Motor neuron (in vitro differentiated cells): Measurements from ENCODE around the gene SPATA25. TPM values are rescaled to one million over a fixed set of nuclear protein-coding genes. Genes with fewer than 3 reads are reported as not detected.
A peak's percentile ranks its signal among the peaks of the same experiment; 100 is the strongest.
"Not testable (repeated sequence)": the region's sequence is repeated elsewhere in the genome, so short reads cannot be mapped to it uniquely, and the experiment has no call there.

Source experiments
- ATAC-seq, 8 experiments: fragments of 200-7000 bp; cut with Tn5 transposase; replicated peaks in 6 of 8; 2 replicates each; pipeline ENCODE4 v1.8.0; 2021; ENCODE audit warnings: mild to moderate bottlenecking in 8 of 8, moderate library complexity in 8 of 8
- H3K27ac ChIP-seq, 2 donors: fragments of 250-450 bp; sonication (Bioruptor Pico); 2 replicates each; pipeline ENCODE4 v1.9.0; 2021; ENCODE audit warnings: antibody characterized with exemption in 2 of 2, mild to moderate bottlenecking in 2 of 2, moderate library complexity in 1 of 2
- H3K4me1 ChIP-seq, 2 donors: fragments of 250-450 bp; sonication (Bioruptor Pico); replicated peaks in 1 of 2; 2 replicates each; pipeline ENCODE4 v1.6.1; 2021; ENCODE audit warnings: antibody characterized with exemption in 2 of 2, mild to moderate bottlenecking in 2 of 2, moderate library complexity in 1 of 2
- H3K4me3 ChIP-seq, 5 donors: fragments of 250-450 bp; sonication (Bioruptor Pico); 2 replicates each; pipeline ENCODE4 v1.9.0; 2021; ENCODE audit warnings: antibody characterized with exemption in 5 of 5, mild to moderate bottlenecking in 5 of 5, moderate library complexity in 4 of 5
- WGBS, 10 experiments: fragments of 450-650 bp; shearing (Covaris generic); methylation state at CpG; one replicate each; pipeline ENCODE4 v1.0.0; 2022; 5-methylcytosine and 5-hydroxymethylcytosine counted together
- in situ Hi-C, 9 experiments: fragments of 400-800 bp; cut with MboI; loops; one replicate each; pipeline ENCODE4 v1.15.0; 2021; ENCODE audit warnings: low sequenced_read_pairs in 9 of 9, low pct_unique_long_range_greater_than_20kb in 2 of 9; ENCODE audit not compliant: unreplicated experiment in 9 of 9
- total RNA-seq, 8 experiments: library from RNA; unstranded; fragments of 300-600 nt; gene quantifications; 2 replicates each; pipeline versions ENCODE4 v1.2.3 to v1.2.4, GENCODE V29; 2022

The SPATA25 gene, protein sequence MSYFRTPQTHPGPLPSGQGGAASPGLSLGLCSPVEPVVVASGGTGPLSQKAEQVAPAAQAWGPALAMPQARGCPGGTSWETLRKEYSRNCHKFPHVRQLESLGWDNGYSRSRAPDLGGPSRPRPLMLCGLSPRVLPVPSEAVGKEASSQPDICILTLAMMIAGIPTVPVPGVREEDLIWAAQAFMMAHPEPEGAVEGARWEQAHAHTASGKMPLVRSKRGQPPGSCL
- 1 to 10 TPM; 1.1 to 4.1 (median 2.6) TPM for total RNA-seq

DNA sequence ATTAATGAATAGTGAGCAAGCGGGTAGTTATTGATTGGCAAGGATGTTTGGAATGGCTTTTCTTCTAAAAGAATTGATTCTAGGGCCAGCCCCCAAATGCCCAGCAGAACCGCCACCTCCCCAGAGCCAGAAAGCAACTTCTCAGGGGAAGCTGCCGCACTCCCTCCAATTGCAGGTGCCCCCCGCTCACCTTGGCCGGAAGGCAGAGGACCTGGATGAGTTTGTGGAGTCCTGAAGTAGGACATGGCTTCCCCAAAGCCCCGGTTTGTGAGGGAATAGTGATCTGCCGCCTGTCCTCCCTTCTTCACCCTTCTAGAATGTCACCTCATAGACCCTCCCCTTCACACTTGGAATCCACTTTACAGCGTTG lies at the start of gene SPATA25:
TSS of gene SPATA25 (minus strand) at position 277 of the 370 bp plus-strand sequence. CDS start at position 245, 32 bp downstream.
- Histone ChIP-seq H3K4me1 (peaks cover 15 to 16% of the 10 kb centered on the region in 2 donors), H3K27ac (no peak within 1 kb of the TSS), H3K4me3 (no peak within 1 kb of the TSS)
- in situ Hi-C loops = no loop called here
- ATAC-seq = no peak
- 94 to 96% methylated on average over 2 to 6 of the region's 8 CpGs; no CpG with 5 or more reads in 8 of the 10 experiments for WGBS, 10 experiments

DNA sequence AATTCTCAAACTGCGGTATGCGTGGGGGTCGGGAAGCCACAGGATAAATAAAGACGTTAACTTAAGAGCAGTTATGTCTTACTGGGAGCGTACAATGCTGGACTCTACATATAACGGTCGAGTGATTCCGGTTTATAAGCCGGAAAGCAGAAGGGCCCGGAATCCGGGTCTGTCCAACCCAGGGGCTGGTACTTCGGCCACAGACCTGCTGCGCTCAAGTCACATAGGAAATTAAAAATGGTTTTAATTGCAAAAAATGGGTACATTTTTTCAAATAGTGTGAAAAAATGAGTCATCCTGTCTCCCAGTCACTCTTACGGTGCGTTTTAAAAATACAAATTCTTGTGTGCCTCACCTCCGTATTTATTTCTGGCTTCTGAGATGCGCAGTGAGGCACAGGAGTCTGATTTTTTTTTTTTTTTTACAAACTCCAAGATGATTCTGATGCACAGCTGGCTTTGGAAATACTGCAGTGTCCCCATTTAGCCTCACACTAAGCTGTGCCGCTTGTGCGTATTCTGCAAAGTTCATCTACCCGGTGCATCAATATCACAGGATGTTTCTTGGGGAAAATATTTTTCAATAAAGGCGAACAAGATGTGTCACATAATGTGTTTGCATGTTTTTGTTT lies 48.1 kb upstream of the SPATA25 start:
- Histone ChIP-seq H3K27ac (peak overlapping the region; percentile 17 to 100), H3K4me3 (peak overlapping the region; percentile 72 to 95 (median 86)), H3K4me1 (peaks cover 5 to 9% of the 10 kb centered on the region in 2 donors)
- in situ Hi-C loops = no loop called here
- WGBS, 10 experiments = 1 to 34% (median 8%) methylated on average over 1 to 21 of the region's 21 CpGs; no CpG with 5 or more reads in 1 of the 10 experiments
- ATAC-seq = peak; percentile 1 to 32 (median 8)

DNA sequence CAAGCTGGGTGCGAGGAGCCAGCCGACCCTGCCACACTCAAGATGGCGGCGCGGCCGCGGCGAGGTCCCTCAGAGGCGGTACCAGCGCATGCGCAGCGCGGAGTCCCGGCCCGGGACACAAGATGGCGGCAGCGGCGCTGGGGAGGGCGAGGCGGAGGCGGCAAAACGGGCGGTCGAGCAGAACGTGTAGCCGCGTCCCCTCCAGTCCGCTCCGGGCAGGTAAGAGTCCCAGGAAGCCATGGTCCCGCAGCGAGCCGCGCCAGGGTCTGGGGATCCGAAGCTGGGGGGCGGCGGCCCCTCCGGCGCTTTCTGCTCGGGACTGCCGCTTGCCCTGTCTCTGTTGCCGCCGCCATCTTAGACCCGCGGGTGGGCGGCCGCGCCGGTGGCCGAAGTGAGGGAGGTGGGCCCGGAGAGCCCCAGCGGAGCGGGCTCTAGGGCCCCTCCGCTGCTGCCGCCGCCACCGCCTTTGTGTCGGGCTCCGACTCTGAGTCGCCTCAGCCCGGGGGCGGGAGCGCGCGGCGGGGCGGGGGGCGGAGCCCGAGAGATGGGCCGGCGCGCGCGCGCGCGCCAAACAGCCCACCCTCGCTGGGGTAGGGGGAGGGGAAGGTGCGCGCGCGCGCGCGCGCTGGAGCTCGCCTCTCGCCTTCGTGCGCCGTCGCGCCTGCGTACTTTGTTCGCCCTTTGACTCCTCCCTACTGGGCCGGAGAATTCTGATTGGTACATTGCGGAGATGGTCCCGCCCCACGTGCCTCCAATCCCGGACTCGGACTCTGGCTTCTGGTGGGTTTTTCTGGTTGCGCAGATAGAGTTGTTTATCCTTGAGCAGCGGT lies 47.4 kb upstream of the SPATA25 start, which contains the start of gene PCIF1:
TSS of gene PCIF1 (plus strand) at position 98 of the 830 bp plus-strand sequence. CDS start 4,317 bp downstream, outside the sequence.
- ATAC-seq = peak; percentile 72 to 84 (median 82)
- WGBS, 10 experiments = 0 to 2% (median 0%) methylated on average over 1 to 9 of the region's 102 CpGs; no CpG with 5 or more reads in 5 of the 10 experiments
- H3K4me1 ChIP-seq = peaks cover 5 to 9% of the 10 kb centered on the region in 2 donors
- H3K4me3 ChIP-seq = peak within 1 kb of the TSS; percentile 72 to 95 (median 86)
- H3K27ac ChIP-seq = peak within 1 kb of the TSS; percentile 99 to 100
- in situ Hi-C loops = no loop called here

DNA sequence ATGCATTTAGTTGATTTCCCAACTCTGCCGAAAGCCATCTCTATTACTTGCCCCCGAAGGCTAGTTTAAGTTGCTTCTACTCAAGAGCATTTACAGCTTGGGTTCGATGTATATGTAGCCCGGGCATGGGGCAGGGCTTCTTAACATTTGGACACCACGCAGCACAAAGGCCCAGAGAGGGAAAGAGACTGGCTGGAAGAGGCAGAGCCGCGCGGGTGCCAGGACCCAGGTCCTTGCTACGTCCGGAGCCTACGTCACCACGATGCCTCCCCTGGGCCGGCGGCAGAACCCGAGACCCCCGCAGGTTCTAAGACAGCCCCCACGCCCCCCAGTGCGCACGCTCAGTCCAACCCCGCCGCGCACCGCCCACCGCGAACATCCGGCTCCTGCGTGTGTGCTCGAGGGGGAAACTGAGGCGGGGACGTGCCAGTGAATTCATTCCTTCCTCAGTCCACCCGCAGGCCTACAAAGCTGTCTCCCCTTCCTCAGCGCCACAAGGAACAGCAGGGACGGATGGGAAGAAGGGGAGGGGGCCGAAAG lies 46.7 kb upstream of the SPATA25 start:
- H3K27ac ChIP-seq = peak overlapping the region; percentile 99 to 100
- 0% methylated on average over 1 to 8 of the region's 34 CpGs; no CpG with 5 or more reads in 7 of the 10 experiments for WGBS, 10 experiments
- in situ Hi-C loops = no loop called here

DNA sequence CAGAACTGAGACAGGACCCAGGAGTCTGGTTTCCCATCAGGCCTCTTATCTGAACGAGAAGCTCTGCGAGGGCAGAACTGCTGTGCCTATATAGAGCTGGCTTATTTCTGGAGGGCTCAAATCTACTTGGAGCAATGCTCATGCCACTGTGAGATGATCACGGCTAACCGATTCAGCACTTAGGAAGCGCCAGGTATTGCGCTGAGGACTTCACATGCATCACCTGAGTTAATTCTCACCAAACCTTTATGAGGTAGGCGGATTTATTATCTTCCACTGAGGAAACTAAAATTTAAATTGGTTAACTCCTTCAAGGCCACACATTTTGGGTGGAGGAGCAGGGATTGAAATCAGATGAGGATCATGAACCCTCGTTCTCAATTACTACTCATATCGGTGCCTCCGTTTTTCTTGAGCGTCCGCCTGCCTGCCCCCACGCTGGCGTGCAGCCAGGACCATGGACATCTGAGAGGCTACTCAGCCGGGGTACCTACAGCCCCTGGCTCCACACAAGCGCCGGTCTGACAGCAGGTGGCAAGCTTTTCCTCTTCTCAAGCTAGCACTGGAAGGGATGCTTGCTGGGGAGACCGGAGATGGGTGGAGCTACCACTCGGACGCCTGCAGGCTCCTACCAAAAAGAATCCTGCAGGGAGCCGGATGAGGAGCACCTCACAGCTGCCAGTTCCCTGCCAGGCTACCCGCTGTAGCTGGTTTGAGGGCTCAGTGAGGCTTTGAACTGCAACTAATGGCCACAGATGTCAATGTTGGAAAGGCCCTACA lies 46.0 kb upstream of the SPATA25 start:
- peaks cover 5 to 9% of the 10 kb centered on the region in 2 donors for H3K4me1 ChIP-seq
- peak overlapping the region; percentile 72 to 95 (median 86) for H3K4me3 ChIP-seq
- WGBS, 10 experiments = 0 to 100% (median 33%) methylated on average over 1 to 12 of the region's 22 CpGs; no CpG with 5 or more reads in 3 of the 10 experiments
- peak overlapping the region; percentile 99 to 100 for H3K27ac ChIP-seq
- in situ Hi-C loops = no loop called here
- peak; percentile 14 to 54 (median 44) for ATAC-seq

More for the DNA sequence above, 46.7 kb upstream of the SPATA25 start:
- Histone ChIP-seq H3K4me1 (peaks cover 5 to 9% of the 10 kb centered on the region in 2 donors), H3K4me3 (peak overlapping the region; percentile 72 to 95 (median 86))
- peak; percentile 14 to 58 (median 46) for ATAC-seq

DNA sequence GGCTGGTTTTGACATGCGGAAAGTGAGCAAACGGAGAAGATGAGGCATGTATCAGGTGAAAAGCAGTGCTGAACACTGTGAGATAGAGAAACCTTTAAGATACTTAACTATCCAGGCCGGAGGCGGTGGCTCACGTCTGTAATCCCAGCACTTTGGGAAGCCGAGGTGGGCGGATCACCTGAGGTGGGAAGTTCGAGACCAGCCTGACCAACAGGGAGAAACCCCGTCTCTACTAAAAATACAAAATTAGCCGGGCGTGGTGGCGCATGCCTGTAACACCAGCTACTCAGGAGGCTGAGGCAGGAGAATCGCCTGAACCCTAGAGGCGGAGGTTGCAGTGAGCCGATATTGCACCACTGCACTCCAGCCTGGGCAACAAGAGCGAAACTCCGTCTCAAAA lies 44.3 kb upstream of the SPATA25 start:
- in situ Hi-C loops, H3K4me3 ChIP-seq, H3K4me1 ChIP-seq, H3K27ac ChIP-seq, ATAC-seq: not testable (repeated sequence)
- 75 to 100% (median 93%) methylated on average over 1 to 8 of the region's 17 CpGs; no CpG with 5 or more reads in 3 of the 10 experiments for WGBS, 10 experiments

DNA sequence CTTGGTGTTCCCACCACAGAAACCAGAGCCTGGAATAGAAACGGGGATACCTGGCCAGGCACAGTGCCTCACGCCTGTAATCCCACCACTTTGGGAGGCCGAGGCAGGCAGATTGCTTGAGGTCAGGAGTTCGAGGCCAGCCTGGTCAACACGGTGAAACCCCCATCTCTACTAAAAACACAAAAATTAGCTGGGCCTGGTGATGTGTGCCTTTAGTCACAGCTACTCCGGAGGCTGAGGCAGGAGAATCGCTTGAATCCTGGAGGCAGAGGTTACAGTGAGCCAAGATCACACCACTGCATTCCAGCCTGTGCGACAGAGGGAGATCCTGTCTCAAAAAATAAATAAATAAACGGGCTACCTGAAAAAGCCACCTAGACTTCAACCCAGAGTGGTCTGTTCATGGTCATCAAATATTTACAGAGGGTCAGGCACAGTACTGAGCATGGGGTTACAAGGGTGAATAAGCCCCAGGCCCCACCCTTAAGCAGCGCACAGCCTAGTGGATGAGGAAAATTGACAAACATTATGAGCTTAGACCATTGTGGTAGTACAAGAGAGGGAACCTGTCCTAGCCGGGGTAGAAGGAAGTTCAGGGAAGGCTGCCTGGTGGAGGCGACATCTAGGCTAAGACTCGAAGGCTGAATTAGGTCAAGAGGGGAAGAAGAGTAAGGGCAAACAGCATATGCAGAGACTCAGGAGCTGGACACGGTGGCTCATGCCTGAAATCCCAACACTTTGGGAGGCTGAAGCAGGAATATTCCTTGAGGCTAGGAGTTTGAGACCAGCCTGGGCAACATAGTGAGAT lies 39.9 kb upstream of the SPATA25 start:
- no peak for ATAC-seq
- H3K27ac ChIP-seq = no peak overlapping the region
- no peak overlapping the region for H3K4me3 ChIP-seq
- 35 to 100% (median 90%) methylated on average over 1 to 10 of the region's 14 CpGs for WGBS, 10 experiments
- no peaks in the 10 kb centered on the region for H3K4me1 ChIP-seq
- in situ Hi-C loops = no loop called here

DNA sequence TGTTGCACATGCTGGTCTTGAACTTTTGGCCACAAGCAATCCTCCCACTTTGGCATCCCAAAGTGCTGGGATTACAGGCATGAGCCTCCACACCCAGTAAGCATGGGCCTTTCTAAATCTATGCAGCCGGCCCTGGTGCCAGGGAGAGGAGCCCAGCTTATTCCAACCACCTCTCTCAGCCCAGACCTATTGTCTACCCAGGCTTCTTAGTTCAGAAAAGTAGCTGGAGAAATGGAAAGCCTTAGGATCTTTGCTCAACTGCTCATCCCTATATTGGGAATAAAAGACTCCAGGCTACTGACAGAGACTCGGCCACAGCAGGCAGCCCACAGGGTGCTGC lies 39.3 kb upstream of the SPATA25 start:
- in situ Hi-C loops = no loop called here

DNA sequence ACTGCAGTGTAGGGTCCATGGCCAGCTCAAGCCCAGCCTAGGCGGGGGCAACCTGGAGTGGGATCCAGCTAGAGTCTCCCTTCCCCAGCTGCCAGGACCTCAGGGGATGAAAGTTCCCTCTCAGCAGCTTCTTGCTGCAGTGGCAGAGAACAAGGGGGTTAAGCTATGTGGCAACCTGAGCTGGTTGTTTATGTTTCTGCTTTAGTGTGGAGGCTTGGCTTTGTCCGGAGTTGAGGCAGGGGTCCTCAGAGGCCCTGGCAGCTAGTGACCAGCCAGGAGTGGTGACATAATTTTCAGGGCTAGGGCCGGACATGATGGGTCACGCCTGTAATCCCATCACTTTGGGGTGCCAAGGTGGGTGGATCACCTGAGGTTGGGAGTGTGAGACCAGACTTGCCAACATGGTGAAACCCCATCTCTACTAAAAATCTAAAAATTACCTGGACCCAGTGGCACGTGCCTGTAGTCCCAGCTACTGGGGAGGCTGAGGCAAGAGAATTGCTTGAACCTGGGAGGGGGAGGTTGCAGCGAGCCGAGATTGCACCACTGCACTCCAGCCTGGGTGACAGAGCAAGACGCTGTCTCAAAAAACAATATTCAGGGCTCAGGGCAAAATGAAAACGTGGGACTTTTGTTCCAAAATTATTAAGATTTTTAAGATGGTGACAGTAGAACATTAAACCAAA lies 38.5 kb upstream of the SPATA25 start:
- no peak for ATAC-seq
- in situ Hi-C loops = no loop called here
- Histone ChIP-seq H3K4me3 (no peak overlapping the region), H3K27ac (no peak overlapping the region), H3K4me1 (no peaks in the 10 kb centered on the region)
- WGBS, 10 experiments = 50 to 97% (median 64%) methylated on average over 1 to 7 of the region's 9 CpGs; no CpG with 5 or more reads in 2 of the 10 experiments

More for the DNA sequence above, 39.3 kb upstream of the SPATA25 start:
- WGBS, 10 experiments = 83 to 100% methylated on average over 1 of the region's 2 CpGs; no CpG with 5 or more reads in 8 of the 10 experiments
- Histone ChIP-seq H3K27ac (no peak overlapping the region), H3K4me3 (no peak overlapping the region), H3K4me1 (no peaks in the 10 kb centered on the region)
- no peak for ATAC-seq

DNA sequence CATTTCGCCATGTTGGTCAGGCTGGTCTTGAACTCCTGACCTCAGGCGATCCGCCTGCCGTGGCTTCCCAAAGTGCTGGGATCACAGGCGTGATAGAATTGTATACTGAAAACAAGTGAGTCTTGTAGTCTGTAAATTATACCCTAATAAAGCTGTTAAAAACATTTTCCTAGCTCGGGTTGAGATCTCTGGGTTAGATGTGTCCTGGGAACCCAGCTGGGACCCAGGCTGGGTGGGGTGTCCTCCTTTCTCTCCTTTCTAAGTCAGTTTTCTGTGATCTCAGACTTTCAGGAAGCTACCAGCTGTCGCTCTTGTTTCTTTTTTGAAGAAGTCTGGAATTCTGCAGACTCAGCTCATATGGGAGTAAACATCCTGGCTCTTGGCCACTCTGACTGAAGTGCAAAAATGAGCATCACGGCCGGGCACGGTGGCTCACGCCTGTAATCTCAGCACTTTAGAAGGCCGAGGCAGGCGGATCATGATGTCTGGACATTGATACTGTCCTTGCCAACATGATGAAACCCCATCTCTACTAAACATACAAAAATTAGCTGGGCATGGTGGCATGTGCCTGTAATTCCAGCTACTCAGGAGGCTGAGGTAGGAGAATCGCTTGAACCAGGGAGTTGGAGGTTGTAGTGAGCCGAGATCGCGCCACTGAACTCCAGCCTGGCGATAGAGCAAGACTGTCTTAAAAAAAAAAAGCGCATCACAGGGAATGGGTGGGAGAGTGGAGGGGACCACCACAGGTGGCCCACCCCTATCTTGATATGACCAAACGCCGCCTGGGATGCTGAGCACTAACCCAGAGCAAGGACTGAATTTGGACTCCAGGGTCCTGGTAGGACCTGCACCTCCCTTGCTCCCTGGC lies 37.2 kb upstream of the SPATA25 start:
- 0 to 100% (median 50%) methylated on average over 1 to 12 of the region's 21 CpGs; no CpG with 5 or more reads in 1 of the 10 experiments for WGBS, 10 experiments
- H3K4me1 ChIP-seq = no peaks in the 10 kb centered on the region
- no peak overlapping the region for H3K27ac ChIP-seq
- in situ Hi-C loops = no loop called here
- no peak overlapping the region for H3K4me3 ChIP-seq
- peak in 4 of 8 experiments; percentile 21 to 78 (median 68) for ATAC-seq
